ENCODE results near the gene GALNT9.
"Not testable (repeated sequence)": the region's sequence is repeated elsewhere in the genome, so short reads cannot be mapped to it uniquely, and the experiment has no call there.

The GALNT9 gene

DNA sequence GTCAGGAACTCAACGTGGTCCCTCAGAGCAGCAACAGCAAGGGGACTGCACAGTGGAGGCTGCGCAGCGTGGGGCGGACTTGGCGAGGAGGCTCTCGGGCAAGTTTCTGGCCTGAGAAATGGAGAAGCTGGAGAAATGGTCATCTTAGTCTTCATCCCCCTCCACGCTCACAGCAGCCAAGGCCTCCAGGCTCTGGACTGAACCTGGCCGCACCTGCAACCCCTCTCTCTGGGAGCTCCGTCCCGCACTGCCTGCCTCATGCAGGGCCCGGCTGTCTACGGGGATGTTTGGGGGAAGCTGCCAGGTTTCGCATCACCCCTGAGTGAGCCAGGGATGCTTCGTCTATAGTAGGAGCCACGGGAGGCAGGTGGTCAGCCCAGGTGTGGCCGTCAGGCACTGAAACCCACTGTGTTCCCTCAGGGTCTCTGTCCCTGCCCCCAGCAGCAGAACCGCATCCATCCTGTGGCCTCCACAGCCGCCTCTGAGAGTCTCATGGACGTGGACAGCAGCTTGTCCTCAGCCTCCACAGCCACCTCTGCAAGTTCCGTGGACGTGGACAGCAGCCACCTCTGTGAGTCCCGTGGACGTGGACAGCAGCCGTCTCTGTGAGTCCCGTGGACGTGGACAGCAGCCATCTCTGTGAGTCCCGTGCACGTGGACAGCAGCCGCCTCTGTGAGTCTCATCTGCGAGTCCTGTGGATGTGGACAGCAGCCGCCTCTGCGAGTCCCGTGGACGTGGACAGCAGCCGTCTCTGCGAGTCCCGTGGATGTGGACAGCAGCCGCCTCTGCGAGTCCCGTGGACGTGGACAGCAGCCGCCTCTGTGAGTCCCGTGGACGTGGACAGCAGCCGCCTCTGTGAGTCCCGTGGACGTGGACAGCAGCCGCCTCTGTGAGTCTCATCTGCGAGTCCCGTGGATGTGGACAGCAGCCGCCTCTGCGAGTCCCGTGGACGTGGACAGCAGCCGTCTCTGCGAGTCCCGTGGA is 29.1 kb upstream of the GALNT9 start:
- H3K9me3 ChIP-seq (ENCODE audit: control insufficient read depth in 1 of 2, low read length in 2 of 2); H3K9ac ChIP-seq (ENCODE audit: low read depth in 1 of 2, low read length in 2 of 2); H3K27me3 ChIP-seq (ENCODE audit: control insufficient read depth in 1 of 2, insufficient read depth in 2 of 2, low read length in 2 of 2); H3K4me1 ChIP-seq (ENCODE audit: control insufficient read depth in 1 of 2, insufficient read depth in 2 of 2, low read length in 2 of 2); H3K4me3 ChIP-seq (ENCODE audit: low read depth in 1 of 2, low read length in 2 of 2); H3K36me3 ChIP-seq (ENCODE audit: control insufficient read depth in 1 of 2, insufficient read depth in 2 of 2, low read length in 2 of 2); H3K27ac ChIP-seq (ENCODE audit: low read depth, low read length): not testable (repeated sequence)

DNA sequence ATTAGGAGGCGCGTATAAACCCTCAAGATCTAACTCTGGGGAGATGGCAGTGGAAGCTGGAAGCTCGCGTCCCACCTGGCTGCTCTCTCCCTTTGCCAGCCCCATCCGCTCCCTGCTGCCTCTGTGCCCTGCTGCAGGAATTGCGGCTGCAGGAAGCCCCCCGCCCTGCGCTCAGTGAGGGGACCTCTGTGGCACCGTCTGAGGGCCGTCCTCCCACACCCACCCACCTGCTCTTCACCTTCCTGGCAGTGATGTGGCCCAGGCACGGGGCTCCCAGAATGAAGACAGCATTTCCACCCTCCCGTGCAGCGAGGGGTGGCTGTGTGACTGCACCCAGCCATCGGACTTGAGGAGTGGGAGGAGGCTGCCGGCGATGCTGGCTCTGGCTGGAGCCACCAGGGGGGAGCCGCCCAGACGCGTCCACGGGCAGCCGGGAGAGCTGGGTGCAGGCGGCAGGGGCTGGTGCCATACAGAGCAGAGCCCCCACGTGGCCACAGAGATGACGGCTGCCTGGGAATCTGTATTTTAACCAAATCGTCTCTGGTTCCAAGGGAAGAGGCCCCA is 28.3 kb upstream of the GALNT9 start:
- Histone ChIP-seq H3K9ac (ENCODE audit: low read depth in 1 of 2, low read length in 2 of 2) (no peak overlapping the region), H3K4me1 (ENCODE audit: control insufficient read depth in 1 of 2, insufficient read depth in 2 of 2, low read length in 2 of 2) (peaks cover 0 to 6% of the 10 kb centered on the region in 2 donors), H3K4me3 (ENCODE audit: low read depth in 1 of 2, low read length in 2 of 2) (no peak overlapping the region), H3K9me3 (ENCODE audit: control insufficient read depth in 1 of 2, low read length in 2 of 2) (no peaks in the 10 kb centered on the region), H3K27ac (ENCODE audit: low read depth, low read length) (no peak overlapping the region), H3K27me3 (ENCODE audit: control insufficient read depth in 1 of 2, insufficient read depth in 2 of 2, low read length in 2 of 2) (peaks cover 3% of the 10 kb centered on the region in 2 donors), H3K36me3 (ENCODE audit: control insufficient read depth in 1 of 2, insufficient read depth in 2 of 2, low read length in 2 of 2) (no peaks in the 10 kb centered on the region)

DNA sequence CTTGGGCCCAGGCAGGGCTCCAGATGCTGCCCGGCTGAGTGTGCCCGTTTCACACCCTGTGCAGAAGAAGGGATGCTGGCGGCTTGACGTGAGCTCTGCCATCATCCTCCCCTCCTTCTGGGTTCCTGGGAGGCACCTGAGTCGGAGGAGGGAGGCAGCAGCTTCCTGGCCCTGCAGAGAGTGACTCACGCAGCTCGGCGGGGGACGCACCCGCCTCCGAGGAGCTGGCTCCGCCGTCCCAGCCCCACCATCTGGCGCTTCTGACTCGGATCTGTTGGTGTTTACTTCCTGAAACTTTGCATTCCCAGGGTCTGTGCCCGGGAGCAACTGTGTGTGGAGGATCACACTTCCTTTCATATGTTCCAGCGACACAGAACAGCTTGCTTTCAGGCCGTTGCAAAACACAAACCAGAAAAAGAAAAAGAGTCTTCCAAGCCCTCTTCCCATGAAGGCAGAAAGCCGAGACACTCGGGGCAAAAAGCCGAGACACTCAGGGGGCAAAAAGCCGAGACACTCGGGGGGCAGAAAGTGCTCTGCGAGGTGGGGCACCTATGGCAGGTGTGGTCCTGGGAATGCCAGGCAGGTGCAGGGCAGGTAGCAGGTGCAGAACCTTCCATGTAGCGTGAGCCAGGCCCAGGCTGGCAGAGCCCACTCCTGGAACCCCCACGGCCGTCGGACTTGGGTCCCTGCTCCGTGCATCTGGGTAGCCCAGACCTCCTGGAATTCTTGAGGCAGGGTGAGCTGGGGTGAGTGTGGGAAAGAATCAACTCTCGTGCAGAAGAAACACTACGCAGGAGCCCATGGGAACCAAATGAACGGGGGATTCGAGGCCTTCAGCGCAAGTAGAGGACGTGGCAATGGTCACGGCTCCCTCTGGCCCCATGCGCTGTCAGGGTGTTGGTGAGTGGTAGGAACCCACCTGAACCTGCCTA is 27.6 kb upstream of the GALNT9 start:
- H3K27ac ChIP-seq (ENCODE audit: low read depth, low read length) = peak overlapping the region; percentile 6
- H3K27me3 ChIP-seq (ENCODE audit: control insufficient read depth in 1 of 2, insufficient read depth in 2 of 2, low read length in 2 of 2) = peaks cover 3% of the 10 kb centered on the region in 2 donors
- H3K9ac ChIP-seq (ENCODE audit: low read depth in 1 of 2, low read length in 2 of 2) = no peak overlapping the region
- H3K36me3 ChIP-seq (ENCODE audit: control insufficient read depth in 1 of 2, insufficient read depth in 2 of 2, low read length in 2 of 2) = no peaks in the 10 kb centered on the region
- no peak overlapping the region for H3K4me3 ChIP-seq (ENCODE audit: low read depth in 1 of 2, low read length in 2 of 2)
- H3K9me3 ChIP-seq (ENCODE audit: control insufficient read depth in 1 of 2, low read length in 2 of 2) = no peaks in the 10 kb centered on the region
- peaks cover 0 to 6% of the 10 kb centered on the region in 2 donors for H3K4me1 ChIP-seq (ENCODE audit: control insufficient read depth in 1 of 2, insufficient read depth in 2 of 2, low read length in 2 of 2)

DNA sequence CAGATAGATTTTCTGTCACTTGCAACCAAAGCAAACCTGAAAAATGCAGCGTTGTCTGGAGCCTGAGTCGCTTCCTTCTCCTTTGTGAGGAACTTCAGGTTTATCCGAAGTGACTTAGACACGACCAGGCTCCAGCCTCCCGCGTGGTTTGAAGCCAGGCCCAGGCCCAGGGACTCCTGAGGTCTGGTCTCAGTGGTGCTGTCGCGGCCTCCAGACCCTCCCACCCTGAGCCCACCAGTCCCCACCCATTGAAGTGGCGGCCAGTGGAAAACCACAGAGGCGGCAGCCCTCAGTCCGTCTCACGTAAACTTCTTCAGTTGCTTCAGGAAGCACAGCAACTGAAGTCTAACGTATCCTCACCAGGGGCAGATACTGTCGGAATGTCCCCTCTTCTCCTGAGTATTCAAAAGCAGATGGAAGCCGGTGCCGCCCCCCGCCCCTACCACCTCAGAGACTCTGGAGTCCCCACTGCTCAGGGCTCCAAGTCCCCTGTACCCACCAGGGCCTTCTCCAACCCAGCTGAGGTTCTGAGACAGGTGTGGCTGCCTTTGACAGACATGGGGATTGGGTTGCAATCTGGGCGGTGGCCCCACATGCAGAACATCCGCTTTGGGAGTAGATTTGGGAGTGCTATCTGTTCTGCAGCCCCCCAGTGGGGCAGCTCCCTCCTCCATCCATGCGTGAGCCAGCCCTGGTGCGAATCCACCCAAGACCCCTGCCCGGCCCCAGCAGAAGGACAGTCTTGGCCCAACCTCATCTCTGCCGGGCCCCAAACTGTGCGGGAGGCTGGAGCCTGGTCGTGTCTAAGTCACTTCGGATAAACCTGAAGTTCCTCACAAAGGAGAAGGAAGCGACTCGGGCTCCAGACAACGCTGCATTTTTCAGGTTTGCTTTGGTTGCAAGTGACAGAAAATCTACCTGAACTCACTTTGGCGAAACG is 26.6 kb upstream of the GALNT9 start:
- no peak overlapping the region for H3K27ac ChIP-seq (ENCODE audit: low read depth, low read length)
- H3K36me3 ChIP-seq (ENCODE audit: control insufficient read depth in 1 of 2, insufficient read depth in 2 of 2, low read length in 2 of 2) = no peaks in the 10 kb centered on the region
- peaks cover 3% of the 10 kb centered on the region in 2 donors for H3K27me3 ChIP-seq (ENCODE audit: control insufficient read depth in 1 of 2, insufficient read depth in 2 of 2, low read length in 2 of 2)
- no peaks in the 10 kb centered on the region for H3K9me3 ChIP-seq (ENCODE audit: control insufficient read depth in 1 of 2, low read length in 2 of 2)
- H3K4me3 ChIP-seq (ENCODE audit: low read depth in 1 of 2, low read length in 2 of 2) = no peak overlapping the region
- no peak overlapping the region for H3K9ac ChIP-seq (ENCODE audit: low read depth in 1 of 2, low read length in 2 of 2)
- H3K4me1 ChIP-seq (ENCODE audit: control insufficient read depth in 1 of 2, insufficient read depth in 2 of 2, low read length in 2 of 2) = peaks cover 0 to 6% of the 10 kb centered on the region in 2 donors

DNA sequence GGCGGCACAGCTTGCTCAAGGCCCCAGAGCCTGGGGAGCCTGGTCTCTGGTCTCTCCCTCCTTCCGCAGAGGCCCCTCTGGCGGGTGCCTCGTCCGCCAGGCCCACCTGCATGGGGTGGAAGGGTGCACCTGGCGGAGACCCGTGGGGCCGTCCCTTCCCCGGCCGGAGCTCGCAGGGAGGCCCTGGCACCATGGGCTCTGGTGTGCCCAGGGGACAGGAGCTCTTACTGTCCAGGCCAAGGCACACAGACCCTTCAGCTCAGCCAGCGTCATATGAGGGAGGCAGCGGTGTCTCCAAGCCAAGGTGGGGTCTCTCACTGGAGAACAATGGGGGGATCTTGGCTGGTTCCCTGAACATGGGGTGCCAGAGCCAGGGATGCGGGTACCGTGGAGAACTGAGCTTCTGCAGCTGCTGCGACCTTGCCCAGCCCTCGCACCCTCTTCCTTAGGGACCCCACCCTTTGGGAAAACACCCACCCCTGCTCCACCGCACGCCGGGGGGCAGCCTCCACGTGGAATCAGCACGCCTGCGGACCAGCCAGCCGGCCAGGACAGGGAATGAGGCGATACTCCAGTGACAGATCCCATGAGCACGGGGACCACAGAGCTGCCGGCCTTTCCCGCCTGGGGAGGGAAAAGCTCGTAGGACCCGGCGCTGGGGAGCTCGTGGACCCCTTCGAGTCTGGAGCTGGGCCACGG is 25.7 kb upstream of the GALNT9 start:
- H3K9ac ChIP-seq (ENCODE audit: low read depth in 1 of 2, low read length in 2 of 2) = no peak overlapping the region
- H3K4me1 ChIP-seq (ENCODE audit: control insufficient read depth in 1 of 2, insufficient read depth in 2 of 2, low read length in 2 of 2) = peaks cover 0 to 6% of the 10 kb centered on the region in 2 donors
- no peak overlapping the region for H3K4me3 ChIP-seq (ENCODE audit: low read depth in 1 of 2, low read length in 2 of 2)
- no peaks in the 10 kb centered on the region for H3K9me3 ChIP-seq (ENCODE audit: control insufficient read depth in 1 of 2, low read length in 2 of 2)
- no peaks in the 10 kb centered on the region for H3K36me3 ChIP-seq (ENCODE audit: control insufficient read depth in 1 of 2, insufficient read depth in 2 of 2, low read length in 2 of 2)
- no peak overlapping the region for H3K27ac ChIP-seq (ENCODE audit: low read depth, low read length)
- H3K27me3 ChIP-seq (ENCODE audit: control insufficient read depth in 1 of 2, insufficient read depth in 2 of 2, low read length in 2 of 2) = peaks cover 3% of the 10 kb centered on the region in 2 donors

DNA sequence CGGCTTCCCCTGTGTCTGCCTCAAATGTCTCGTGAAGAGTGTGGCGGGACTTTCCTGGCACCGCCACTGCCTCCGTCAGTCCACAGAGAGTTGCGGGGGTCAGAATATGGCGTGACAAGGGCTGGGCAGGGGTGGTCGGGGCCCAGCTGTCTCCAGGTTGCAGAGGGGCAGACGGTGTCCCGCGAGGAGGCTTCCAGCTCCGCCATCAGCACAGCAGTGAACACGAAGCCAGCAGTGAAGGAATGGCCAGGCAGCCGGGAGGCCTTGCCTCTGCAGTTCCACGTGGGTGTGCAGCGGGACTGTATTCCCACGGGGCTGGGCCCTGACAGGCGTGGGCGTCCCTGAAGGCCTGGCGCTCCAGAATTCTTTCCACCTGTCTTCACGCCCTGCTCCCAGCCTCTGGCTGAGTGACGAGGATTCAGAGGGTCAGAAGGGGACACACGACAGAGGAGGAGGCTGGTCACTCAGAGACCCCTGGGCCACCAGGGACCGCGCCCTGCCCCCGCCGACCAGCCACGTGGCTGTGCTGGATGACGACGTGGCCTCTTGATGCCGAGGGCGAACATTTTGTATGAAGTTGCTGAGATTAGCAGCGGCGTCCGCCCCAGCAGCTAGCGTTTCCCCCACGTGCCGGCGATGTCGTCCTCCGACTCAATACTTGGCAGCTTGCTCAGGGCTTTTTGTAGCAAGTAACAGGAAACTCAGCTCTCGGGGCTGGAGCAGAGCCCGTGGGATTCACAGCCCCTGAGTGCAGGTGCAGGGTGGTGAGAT is 25.0 kb upstream of the GALNT9 start:
- H3K4me3 ChIP-seq (ENCODE audit: low read depth in 1 of 2, low read length in 2 of 2) = no peak overlapping the region
- H3K9me3 ChIP-seq (ENCODE audit: control insufficient read depth in 1 of 2, low read length in 2 of 2) = no peaks in the 10 kb centered on the region
- no peak overlapping the region for H3K27ac ChIP-seq (ENCODE audit: low read depth, low read length)
- peaks cover 3 to 7% of the 10 kb centered on the region in 2 donors for H3K27me3 ChIP-seq (ENCODE audit: control insufficient read depth in 1 of 2, insufficient read depth in 2 of 2, low read length in 2 of 2)
- peaks cover 0 to 6% of the 10 kb centered on the region in 2 donors for H3K4me1 ChIP-seq (ENCODE audit: control insufficient read depth in 1 of 2, insufficient read depth in 2 of 2, low read length in 2 of 2)
- H3K9ac ChIP-seq (ENCODE audit: low read depth in 1 of 2, low read length in 2 of 2) = no peak overlapping the region
- no peaks in the 10 kb centered on the region for H3K36me3 ChIP-seq (ENCODE audit: control insufficient read depth in 1 of 2, insufficient read depth in 2 of 2, low read length in 2 of 2)

DNA sequence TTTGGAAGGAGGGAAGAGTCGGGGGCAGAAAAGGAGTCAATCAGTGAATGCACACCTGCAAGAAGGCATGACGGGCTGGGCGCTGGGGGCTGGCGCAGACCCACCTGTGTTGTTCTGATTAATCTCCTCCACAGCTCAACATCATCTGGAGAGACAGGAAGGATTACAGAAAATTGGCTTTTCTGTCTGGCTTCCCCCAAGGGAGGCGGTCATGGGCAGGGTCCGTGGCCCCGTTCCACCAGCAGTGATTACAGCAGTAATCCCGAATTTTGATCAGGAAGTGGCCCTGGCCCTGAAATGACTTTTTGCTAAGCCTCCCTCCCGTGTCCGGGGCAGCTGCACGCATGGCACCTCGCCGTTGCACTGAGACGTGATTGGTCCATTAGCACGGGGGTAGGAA is 24.4 kb upstream of the GALNT9 start:
- Histone ChIP-seq H3K4me3 (ENCODE audit: low read depth in 1 of 2, low read length in 2 of 2) (no peak overlapping the region), H3K9me3 (ENCODE audit: control insufficient read depth in 1 of 2, low read length in 2 of 2) (no peaks in the 10 kb centered on the region), H3K27ac (ENCODE audit: low read depth, low read length) (no peak overlapping the region), H3K27me3 (ENCODE audit: control insufficient read depth in 1 of 2, insufficient read depth in 2 of 2, low read length in 2 of 2) (peaks cover 3 to 7% of the 10 kb centered on the region in 2 donors), H3K9ac (ENCODE audit: low read depth in 1 of 2, low read length in 2 of 2) (no peak overlapping the region), H3K4me1 (ENCODE audit: control insufficient read depth in 1 of 2, insufficient read depth in 2 of 2, low read length in 2 of 2) (peaks cover 0 to 6% of the 10 kb centered on the region in 2 donors), H3K36me3 (ENCODE audit: control insufficient read depth in 1 of 2, insufficient read depth in 2 of 2, low read length in 2 of 2) (no peaks in the 10 kb centered on the region)

DNA sequence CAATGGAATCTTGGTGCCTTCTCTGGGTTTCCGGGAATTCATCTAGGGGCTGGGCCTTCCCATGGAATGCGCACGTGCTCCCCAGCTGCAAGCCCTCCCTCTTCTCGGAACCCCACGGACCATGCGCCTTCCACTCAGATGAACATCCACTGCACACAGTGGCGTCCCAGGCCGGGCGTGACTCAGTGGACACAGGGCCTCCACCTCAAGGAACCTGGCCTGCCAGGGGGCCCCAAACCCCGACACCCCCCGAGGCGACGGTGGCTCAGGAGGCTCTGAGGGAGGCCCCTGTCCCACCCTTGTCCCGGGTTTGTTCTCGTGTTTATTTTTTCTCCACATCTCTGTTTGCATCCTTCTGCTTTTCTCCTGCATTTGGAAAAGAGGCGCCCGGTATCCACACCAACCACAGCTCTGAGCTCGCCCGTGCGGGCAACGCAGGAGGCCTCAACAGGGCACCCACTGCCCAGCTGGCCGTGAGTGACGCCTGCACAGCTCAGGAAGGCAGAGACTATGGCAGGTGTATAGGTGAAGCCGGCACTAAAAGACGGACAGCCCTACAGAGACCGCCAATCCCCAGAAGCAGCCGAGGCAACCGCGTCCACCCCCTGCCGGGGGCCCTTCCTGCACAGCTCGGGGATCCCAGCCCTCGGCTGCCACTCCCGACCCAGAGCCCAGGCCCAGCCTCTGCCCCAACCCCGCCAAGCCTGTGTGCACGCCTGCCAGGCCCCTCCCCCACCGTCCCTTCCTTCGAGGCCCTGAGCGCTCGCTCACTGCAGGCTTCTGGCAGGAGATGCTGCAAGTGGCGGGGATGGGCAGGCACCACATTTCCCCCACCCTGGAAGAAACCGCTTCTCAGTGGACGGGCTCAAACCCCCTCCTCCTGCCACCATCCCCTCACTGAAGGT is 23.8 kb upstream of the GALNT9 start:
- peaks cover 3 to 7% of the 10 kb centered on the region in 2 donors for H3K27me3 ChIP-seq (ENCODE audit: control insufficient read depth in 1 of 2, insufficient read depth in 2 of 2, low read length in 2 of 2)
- H3K36me3 ChIP-seq (ENCODE audit: control insufficient read depth in 1 of 2, insufficient read depth in 2 of 2, low read length in 2 of 2) = no peaks in the 10 kb centered on the region
- H3K9ac ChIP-seq (ENCODE audit: low read depth in 1 of 2, low read length in 2 of 2) = no peak overlapping the region
- no peak overlapping the region for H3K4me3 ChIP-seq (ENCODE audit: low read depth in 1 of 2, low read length in 2 of 2)
- H3K27ac ChIP-seq (ENCODE audit: low read depth, low read length) = no peak overlapping the region
- no peaks in the 10 kb centered on the region for H3K9me3 ChIP-seq (ENCODE audit: control insufficient read depth in 1 of 2, low read length in 2 of 2)
- peaks cover 0 to 6% of the 10 kb centered on the region in 2 donors for H3K4me1 ChIP-seq (ENCODE audit: control insufficient read depth in 1 of 2, insufficient read depth in 2 of 2, low read length in 2 of 2)

All from duodenal mucosa (tissue), 2 donors.